ENCODE data around the gene PPP2CA.
"Not testable (repeated sequence)": the region's sequence is repeated elsewhere in the genome, so short reads cannot be mapped to it uniquely, and the experiment has no call there.

Gene PPP2CA

DNA sequence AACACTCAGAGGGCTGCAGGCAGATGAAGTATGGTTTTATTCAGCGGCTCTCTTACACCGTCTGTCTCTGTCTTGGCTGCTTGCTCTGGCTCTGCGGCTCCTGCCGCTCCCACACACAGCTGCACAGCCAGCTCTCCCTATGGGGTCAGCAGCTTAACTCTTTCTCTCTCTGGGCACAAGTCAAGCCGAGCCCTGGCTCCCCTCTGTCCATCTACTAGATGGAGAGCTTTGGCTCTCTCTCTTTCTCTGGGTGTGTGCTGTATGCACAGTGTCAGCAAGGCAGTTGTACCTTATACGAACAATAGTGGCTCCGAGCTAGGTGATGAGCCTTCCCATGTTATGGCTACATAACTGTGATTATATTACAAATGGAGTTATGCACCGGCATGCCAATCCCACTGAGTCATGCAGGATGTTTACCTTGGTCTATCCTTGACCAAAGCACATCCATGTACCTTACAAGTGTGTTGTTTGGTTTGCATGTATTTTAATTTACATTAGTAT lies 19.3 kb upstream of the PPP2CA start:
- no peak for DNase-seq

DNA sequence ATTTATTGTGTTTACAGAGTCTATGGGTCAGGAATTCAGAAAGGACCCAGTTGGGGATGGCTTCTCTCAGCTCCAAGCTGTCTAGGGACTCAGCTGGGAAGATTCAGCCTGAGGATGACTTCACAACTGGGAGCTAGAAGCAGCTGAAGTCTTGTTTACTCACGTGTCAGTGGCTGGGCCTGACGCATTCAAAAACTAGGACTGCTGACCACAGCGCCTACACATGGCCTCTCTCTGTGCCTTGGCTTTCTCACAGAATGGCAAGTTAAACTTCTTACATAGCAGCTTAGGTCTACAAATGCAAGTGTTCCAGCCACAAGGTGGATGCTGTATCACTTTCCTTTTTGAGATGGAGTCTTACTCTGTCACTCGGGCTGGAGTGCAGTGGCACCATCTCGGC lies 16.3 kb upstream of the PPP2CA start:
- DNase-seq: no peak

DNA sequence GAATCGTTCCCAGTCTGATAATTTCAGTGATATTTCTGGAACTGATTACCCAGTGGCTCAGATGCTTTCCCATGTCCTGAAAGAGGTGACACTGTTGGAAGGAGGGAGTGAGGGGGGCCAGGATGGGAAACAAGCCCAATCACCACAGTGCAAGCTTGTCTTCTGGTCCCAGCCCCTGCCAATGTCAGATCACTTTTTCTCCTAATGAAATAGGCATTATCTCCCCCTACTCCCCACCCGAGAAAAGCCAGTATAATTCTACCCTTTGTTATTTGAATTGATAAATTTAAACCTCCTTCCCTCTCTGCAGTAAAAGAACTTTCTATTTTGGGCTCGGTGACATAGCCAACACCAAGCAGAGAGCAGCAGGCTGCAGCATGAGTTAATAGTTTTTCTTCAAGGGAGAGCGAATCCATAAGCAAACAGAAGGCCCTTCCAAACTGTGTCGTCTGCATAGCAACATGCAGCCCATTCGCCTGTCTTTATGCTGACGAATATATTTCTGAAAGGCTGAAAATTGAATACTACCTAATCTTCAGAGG lies 14.6 kb upstream of the PPP2CA start:
- no peak for DNase-seq

DNA sequence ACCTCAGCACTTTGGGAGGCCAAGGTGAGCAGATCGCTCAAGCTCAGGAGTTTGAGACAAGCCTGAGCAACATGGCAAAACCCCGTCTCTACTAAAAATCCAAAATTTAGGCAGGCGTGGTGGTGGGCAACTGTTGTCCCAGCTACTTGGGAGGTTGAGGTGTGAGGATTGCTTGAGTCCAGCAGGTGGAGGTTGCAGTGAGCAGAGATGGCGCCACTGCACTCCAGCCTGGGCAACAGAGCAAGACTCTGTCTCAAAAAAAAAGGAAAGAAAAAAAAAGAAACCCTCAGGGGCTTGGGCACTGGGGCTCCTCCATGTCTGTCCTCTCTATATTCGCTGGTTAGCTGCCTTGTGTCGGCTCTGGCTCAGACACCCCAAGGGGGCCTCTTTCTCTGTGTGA lies 10.9 kb upstream of the PPP2CA start:
- no peak for DNase-seq

DNA sequence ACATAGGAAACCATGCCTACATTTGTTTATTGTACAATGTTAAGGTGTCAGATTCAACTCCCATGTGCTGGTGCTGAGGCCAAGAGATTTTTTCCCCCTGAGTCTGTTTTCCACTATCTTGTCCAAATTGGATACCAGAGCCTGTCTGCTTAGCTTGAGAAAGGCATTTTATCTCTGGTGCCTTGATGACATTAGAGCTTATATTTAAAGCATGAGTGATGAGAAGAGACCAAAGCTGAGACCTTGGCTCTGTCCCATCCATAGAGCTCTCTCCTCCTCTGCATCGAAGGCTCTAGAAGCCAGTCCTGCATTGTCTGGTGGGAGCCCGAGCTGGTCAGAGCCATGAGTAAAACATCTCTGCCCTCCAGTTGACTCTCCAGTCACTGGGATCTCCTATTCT lies 10.4 kb upstream of the PPP2CA start:
- DNase-seq: no peak

DNA sequence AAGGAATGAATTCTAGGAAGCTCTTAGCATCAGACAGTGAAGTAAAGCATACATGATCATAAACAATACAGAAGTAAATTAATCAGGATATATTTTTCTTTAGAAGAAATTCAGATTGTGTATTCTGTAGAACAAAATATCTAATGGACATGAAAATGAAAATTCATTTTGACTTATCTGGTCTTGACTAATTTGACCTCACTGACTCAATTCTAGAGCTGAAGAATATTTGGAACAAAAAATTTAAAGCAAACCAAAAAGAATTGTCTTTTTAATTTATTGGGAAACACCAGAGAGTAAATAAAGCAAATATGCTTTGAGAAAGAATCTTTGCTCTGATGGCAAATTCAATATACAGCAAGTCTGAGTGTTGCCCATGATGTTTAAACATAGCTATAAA lies 2.8 kb upstream of the PPP2CA start:
- no peak for DNase-seq

DNA sequence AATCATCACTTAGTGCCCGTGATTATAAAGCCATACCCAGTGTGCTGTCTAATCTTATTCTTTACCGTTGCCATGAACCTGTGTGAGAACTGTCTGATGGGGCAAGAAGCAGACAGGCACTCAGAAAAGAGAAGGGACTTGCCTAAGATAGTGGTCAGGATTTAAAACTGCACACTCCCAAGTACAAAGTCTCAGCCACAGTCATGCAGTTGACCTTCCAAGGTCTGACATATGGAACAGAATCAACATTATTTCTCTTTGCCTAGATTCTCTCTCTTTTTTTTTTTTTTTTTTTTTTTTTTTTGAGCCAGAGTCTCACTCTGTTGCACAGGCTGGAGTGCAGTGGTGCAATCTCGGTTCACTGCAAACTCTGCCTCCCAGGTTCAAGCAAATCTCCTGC lies 1.9 kb upstream of the PPP2CA start:
- DNase-seq: no peak

DNA sequence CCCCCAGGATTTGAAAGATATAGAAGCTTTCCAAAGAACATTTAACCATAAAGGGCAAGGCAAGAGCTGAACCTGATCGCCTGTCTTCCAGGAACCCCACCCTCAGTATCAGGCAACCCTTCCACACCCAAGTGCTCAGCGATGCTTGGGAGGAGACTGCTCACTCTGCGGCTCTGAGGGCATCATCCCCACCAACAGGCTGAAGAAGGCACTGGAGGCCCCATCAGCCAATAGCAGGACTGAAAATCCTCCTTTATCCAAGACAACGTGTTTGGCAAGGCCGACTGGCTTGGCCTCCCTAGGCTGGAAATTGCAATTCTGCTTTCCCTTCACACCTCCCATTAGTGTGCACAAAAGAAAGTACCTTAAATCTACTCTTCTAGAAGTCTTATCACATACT lies 1.4 kb upstream of the PPP2CA start:
- DNase-seq: no peak

DNA sequence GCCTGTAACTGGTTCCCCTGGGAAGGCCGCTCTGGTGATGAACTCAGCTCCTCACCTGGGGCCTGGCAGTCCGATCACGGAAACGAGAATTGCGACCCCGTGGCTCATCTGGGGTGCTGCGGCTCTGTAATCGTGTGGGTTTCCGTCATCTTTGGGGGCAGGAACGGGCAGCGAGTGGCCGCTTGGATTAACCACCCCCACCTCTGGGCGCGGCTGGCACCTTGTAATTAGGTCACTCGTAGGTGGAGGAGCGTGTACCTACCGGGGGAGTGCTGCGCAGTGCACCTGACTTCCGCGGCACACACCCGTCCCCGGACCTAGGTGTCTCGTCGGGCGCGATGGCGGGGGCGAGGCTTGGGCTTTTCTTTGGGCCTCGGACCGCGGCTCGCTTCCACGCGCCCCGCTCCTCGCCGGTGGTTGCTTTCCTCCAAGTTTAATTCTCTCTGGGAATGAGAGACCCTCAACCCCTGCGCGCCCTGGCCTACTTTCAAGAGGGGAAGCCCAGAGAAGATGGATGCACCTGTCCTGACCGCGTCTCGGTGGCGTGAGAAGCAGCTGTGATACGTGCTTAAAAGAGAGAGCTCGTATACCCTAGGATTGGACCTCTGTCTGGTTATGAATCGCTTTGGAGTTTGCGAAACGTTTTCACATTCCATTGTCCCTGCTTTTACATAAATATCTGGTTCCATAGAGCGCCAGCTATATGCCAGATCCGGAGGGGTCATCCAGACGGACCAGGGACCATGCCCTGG lies 744 bp upstream of the PPP2CA start:
- DNase-seq: no peak

DNA sequence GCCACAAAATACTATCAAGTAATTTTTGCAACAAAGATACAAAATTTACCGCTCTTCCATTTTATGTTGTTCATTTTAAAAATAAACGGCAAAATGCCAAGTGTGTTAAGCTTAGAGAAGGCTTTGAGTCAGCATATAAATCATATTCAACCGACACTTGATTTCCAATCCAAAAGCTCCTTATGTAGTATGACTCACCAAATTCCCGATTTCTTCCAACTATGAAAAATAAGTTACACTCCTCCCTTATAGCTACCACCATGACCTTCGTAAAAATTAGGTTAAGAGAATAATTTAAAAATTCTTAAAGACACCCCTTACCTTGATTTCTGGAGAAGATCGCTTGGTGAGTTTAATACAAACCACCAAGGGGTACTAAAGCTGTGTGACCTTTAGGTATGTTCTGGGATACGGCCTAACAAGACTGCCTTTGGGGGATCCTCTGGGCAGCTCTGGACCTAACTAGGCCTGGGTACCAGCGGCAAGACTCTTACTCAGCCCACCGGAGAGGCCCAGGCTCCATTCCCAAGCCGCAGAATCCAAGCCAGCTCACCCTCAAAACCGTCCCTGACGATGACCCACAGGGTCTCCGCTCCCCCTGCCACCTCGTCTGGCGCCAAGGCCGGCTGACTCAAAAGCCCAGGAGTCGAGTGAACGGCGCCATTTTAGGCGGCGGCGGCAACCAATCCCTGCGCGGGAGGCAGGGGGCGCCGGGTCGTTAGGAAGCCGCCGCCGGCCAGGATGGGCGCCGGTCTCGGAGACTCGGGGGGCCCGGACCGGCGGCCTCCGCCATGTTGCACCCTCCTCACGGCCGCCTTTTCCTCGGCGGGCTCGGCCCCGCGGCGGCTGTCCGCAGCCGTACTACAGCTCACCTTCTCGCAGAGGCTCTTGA lies 739 bp downstream of the PPP2CA start:
- DNase-seq: no peak

DNA sequence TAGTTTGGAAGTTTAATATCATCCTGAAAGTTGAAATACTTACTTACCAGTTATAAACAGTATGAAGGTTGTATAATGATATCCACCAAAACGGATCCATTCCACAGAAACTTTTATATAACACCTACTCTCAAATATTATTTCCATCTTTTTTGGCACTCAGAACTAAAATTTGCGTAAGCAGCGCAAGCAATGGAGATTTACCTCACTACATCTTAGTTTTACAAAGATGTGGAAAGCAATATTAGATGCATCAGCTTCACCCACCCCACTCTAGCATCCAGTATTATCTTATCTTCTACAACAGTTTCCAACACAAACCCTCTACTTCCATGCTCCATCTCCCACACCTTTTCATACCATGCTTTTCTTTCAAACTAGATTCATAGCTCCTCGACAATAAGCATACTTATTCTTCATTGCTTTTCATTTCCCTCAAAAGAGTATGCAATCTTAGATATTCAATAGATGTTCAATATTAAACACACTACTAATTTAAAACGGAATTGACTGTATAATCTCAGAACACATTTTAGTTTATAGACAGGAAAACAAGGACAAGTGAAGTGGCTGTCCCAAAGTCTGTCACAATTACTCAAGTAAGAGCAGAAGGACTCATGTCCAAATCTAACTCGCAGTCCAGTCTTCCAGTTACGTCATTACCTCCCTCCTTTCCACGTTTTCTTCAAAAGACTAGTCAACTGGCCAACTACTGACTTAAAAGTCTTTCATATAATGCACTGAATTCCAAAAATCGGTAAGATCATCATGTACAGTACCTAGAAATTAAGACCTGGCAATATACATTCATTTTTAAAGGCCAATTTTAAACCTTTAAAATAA lies 2.2 kb downstream of the PPP2CA start:
- no peak for DNase-seq

DNA sequence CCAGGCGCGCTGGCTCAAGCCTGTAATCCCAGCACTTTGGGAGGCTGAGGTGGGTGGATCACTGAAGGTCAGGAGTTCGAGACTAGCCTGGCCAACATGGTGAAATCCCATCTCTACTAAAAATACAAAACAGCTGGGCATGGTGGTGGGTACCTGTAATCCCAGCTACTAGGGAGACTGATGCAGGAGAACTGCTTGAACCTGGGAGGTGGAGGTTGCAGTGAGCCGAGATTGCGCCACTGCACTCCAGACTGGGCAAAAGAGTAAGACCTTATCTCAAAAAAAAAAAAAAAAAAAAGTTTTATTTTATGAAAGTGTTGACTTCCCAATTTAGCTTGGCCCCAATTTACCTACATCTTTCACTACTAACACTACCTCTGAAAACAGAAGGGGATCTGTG lies 4.2 kb downstream of the PPP2CA start:
- DNase-seq: not testable (repeated sequence)

DNA sequence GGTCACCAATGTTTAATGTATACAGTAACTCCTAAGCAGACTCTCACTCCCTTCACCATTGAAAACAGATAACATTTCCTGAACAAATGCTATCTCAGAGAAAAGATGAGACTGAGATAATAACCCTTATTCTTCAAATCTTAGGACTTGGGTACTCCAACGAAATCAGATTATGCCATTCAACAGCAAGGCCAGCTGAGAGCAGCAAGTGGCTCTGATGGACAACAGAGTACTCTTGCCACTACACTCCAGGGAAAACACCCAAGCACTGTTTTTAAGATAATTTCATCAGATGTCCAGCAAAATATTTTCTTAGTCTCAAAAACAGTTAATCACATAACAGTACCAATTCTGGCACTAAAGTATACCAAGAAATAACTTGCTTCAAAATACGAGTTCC lies 10.1 kb downstream of the PPP2CA start:
- no peak for DNase-seq

DNA sequence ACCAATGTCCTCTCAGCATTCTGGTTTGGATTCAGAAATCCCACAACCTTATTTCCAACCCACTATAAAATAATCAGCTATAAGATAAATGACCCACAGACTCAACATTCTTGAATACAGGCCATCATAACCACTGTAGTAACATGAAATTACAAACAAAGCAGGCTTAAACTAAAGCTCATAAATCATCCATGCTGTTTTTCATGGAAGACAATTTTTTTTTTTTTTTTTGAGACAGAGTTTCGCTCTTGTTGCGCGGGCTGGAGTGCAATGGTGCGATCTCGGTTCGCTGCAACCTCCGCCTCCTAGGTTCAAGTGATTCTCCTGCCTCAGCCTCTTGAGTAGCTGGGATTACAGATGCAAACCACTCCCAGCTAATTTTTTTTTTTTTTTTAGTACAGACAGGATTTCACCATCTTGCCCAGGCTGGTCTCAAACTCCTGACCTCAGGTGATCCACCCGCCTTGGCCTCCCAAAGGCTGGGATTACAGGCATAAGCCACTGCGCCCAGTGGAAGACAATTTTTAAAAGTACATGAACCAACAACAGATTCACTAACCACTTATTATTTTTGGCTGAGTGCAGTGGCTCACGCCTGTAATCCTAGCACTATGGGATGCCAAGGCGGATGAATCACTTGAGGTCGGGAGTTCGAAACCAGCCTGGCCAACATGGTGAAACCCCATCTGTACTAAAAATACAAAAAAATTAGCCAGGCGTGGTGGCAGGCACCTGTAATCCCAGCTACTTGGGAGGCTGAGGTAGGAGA lies 14.4 kb downstream of the PPP2CA start:
- DNase-seq: not testable (repeated sequence)

DNA sequence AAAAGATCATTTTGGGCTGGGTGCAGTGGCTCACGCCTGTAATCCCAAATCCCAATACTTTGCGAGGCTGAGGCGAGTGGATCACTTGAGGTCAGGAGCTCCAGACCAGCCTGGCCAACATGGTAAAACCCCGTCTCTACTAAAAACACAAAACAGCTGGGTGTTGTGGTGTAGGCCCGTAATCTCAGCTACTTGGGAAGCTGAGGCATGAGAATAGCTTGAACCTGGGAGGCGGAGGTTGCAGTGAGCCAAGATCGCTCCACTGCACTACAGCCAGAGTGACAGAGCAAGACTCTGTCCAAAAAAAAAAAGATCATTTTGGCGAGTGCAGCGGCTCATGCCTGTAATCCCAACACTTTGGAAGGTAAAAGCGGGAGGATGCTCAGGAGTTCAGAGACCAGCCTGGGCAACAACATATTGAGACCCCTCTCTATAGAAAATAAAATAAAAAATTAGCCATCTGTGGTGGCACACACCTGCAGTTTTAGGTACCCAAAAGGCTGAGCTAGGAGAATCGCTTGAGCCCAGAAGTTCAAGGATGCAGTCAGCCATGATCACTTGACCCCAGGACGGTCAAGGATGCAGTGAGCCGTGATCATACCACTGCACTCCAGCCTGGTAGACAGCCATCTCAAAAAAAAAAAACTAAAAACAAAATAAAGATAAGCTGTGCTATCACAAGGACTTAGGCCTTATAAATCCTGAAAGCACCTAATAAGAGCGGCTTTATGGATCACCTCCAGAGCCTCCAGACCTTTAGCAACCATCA lies 16.2 kb downstream of the PPP2CA start:
- DNase-seq: no peak

DNA sequence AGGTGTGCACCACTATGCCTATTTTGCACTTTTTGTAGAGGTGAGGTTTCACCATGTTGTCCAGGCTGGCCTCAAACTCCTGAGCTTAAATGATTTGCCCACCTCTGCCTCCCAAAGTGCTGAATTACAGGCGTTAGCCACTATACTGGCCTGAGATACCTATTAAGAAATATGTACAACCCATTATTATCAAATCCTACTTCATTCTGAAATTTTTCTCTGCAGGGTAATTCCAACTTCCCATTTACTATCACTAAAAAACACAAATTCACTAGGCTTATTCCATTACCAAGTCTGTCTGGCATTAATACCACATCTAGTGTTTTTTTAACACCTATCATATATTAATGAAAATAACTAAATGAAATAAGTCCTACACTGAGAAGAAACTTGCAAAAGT lies 18.2 kb downstream of the PPP2CA start:
- no peak for DNase-seq

DNA sequence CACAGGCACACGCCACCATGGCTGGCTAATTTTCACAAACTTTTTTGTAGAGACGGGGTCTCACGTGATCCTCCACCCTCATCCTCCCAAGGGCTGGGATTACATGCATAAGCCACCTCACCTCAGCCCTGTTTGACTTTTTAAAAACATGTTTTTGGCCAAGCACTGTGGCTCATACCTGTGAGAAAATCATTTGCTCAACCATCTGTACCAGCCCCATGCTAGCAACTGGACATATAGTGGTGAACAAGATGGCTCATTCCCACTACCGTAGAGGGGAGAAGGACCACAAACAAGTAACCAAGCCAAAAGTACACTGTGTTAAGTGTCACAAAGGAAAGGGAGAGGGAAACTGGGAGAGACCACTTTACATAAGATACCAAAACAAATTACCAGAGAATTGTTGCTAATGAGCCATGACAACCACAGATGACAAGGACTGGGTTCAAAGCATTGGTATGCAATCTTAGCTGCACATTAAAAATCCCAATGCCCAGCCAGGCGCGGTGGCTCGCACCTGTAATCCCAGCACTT lies 19.2 kb downstream of the PPP2CA start:
- no peak for DNase-seq

DNA sequence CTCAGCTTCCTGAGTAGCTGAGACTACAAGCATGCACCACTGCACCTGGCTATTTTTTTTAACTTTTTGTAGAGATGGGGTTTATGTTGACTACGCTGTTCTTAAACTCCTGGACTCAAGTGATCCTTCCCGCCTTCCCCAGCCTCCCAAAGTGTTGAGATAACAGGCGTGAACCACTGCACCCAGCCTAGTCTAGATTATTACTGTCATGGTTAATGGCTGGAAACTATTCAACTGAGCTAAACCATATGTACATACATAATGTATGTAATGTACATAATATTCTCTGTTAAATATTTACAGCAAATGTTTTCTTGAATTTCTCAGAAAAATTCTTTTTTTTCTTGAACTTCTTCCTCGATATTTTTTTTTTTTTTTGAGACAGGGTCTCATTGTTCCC lies 21.3 kb downstream of the PPP2CA start:
- DNase-seq: no peak

DNA sequence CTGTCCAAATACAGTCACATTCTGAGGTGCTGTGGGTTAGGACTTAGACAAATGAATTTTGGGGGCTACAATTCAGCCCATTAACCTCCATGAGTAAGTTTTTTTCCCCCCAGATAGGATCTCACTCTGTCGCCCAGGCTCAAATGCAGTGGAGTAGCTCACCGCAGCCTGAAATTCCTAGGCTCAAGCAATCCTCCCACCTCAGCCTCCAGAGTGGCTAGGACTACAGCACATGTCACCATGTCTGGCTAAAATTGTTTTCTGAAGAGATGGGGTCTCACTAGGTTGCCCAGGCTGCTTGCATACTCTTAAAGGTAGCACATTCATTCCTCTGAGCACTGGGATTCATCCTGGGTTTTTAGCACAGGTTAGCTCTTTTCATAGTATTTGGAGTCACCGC lies 22.2 kb downstream of the PPP2CA start:
- DNase-seq: no peak

DNA sequence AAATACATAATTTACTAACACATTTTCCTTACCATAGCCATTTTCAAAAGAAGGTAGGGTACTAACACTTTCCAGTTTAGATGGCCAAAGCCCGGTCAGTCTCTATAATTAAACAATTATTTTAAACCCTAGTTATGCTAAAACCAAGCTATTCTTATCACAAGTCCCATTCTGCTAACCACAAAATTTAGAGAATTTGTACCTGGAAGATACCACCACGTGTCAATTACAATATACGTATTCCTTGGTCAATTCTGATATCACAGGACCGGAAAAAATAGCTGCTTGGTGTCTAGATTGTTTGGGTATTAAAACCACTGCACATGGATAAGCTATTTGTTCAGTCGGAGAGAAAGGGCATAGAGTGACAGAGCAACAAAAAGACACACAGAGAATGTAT lies 30.2 kb downstream of the PPP2CA start:
- no peak for DNase-seq

DNA sequence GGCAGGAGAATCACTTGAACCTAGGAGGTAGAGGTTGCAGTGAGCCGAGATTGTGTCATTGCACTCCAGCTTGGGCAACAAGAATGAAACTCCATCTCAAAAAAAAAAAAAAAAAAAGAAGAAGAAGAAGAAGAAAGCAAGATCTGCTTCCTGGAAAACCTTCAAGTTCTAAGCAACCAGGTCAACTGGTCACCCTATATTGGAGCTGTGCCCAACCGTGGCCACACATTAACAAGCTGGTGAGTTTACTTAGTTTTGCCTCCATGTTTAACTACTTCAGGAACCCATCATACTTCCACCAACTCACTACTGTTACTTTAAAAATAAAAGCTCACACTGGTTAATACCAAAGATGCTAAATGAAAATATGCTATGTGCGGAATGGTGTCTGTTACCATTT lies 36.8 kb downstream of the PPP2CA start:
- DNase-seq: no peak
